H9 (cell line): Measurements from ENCODE around the gene SPATA2. TPM values are rescaled to one million over a fixed set of nuclear protein-coding genes. Genes with fewer than 3 reads are reported as not detected.

Experiments
- DNase-seq: peaks from one replicate; pipeline ENCODE4 v3.0.0-alpha.2; 2017
- H2AFZ ChIP-seq: one replicate; pipeline ENCODE4 v1.6.1; 2013; ENCODE audit warnings: mild to moderate bottlenecking, low read length, control low read depth, moderate library complexity
- H2AK5ac ChIP-seq: 2 replicates; pipeline ENCODE4 v1.6.1; 2013; ENCODE audit warnings: low read length, control low read depth, mixed read lengths; ENCODE audit not compliant: insufficient read length
- H2BK120ac ChIP-seq: one replicate; pipeline ENCODE4 v1.6.1; 2013; ENCODE audit warnings: low read depth, mild to moderate bottlenecking, low read length, control low read depth, inconsistent platforms; ENCODE audit not compliant: poor library complexity, severe bottlenecking
- H2BK12ac ChIP-seq: 2 replicates; pipeline ENCODE4 v1.6.1; 2013; ENCODE audit warnings: low read length, control low read depth, mixed read lengths, low read depth; ENCODE audit not compliant: insufficient read length
- H2BK15ac ChIP-seq: 2 replicates; pipeline ENCODE4 v1.6.1; 2013; ENCODE audit warnings: low read depth, low read length, control low read depth
- H2BK20ac ChIP-seq: one replicate; pipeline ENCODE4 v1.6.1; 2013; ENCODE audit warnings: low read depth, mild to moderate bottlenecking, low read length, control low read depth, inconsistent platforms; ENCODE audit not compliant: poor library complexity, severe bottlenecking
- H2BK5ac ChIP-seq: 2 replicates; pipeline ENCODE4 v1.6.1; 2013; ENCODE audit warnings: low read length, control low read depth, mixed read lengths; ENCODE audit not compliant: insufficient read length
- H3K14ac ChIP-seq: 2 replicates; pipeline ENCODE4 v1.6.1; 2013; ENCODE audit warnings: low read length, control low read depth; ENCODE audit not compliant: insufficient read depth
- H3K18ac ChIP-seq: 2 replicates; pipeline ENCODE4 v1.6.1; 2013; ENCODE audit warnings: low read depth, mild to moderate bottlenecking, mixed read lengths, low read length, control low read depth; ENCODE audit not compliant: insufficient read length
- H3K23ac ChIP-seq: 2 replicates; pipeline ENCODE4 v1.6.1; 2013; ENCODE audit warnings: low read length, control low read depth, mixed read lengths, low read depth; ENCODE audit not compliant: insufficient read length
- H3K23me2 ChIP-seq: 2 replicates; pipeline ENCODE4 v1.6.1; 2013; ENCODE audit warnings: low read depth, mild to moderate bottlenecking, mixed read lengths, low read length, control low read depth; ENCODE audit not compliant: insufficient read length, poor library complexity, severe bottlenecking
- H3K27ac ChIP-seq: 2 replicates; pipeline ENCODE4 v1.5.1; 2013; ENCODE audit warnings: low read length, control low read depth, mixed read lengths, low read depth; ENCODE audit not compliant: insufficient read length
- H3K27me3 ChIP-seq: 2 replicates; pipeline ENCODE4 v1.6.1; 2013; ENCODE audit warnings: low read length, control low read depth, inconsistent platforms; ENCODE audit not compliant: insufficient read depth
- H3K4ac ChIP-seq: 2 replicates; pipeline ENCODE4 v1.6.1; 2013; ENCODE audit warnings: low read depth, mild to moderate bottlenecking, control low read depth, inconsistent platforms, low read length, moderate library complexity
- H3K4me1 ChIP-seq: 2 replicates; pipeline ENCODE4 v1.6.1; 2013; ENCODE audit warnings: low read length, control low read depth, inconsistent platforms; ENCODE audit not compliant: insufficient read depth
- H3K4me2 ChIP-seq: 2 replicates; pipeline ENCODE4 v1.6.1; 2013; ENCODE audit warnings: low read length, control low read depth, mixed read lengths; ENCODE audit not compliant: insufficient read length, insufficient read depth
- H3K56ac ChIP-seq: 2 replicates; pipeline ENCODE4 v1.6.1; 2013; ENCODE audit warnings: low read depth, mild to moderate bottlenecking, mixed read lengths, low read length, control low read depth; ENCODE audit not compliant: insufficient read length
- H3K79me1 ChIP-seq: 2 replicates; pipeline ENCODE4 v1.6.1; 2013; ENCODE audit warnings: low read depth, mild to moderate bottlenecking, moderate library complexity, low read length, control low read depth, inconsistent platforms; ENCODE audit not compliant: insufficient read depth, poor library complexity, severe bottlenecking
- H3K79me2 ChIP-seq: 2 replicates; pipeline ENCODE4 v1.6.1; 2013; ENCODE audit warnings: low read length, control low read depth, inconsistent platforms; ENCODE audit not compliant: insufficient read depth
- H3K9ac ChIP-seq: 2 replicates; pipeline ENCODE4 v1.6.1; 2013; ENCODE audit warnings: low read length, control low read depth, mixed read lengths; ENCODE audit not compliant: insufficient read length; ENCODE audit errors: extremely low read depth
- H3K9me3 ChIP-seq: one replicate; pipeline ENCODE4 v1.6.1; 2013; ENCODE audit warnings: low read depth, low read length, inconsistent platforms; ENCODE audit not compliant: control insufficient read depth
- H3T11ph ChIP-seq: one replicate; pipeline ENCODE4 v1.6.1; 2013; ENCODE audit warnings: mild to moderate bottlenecking, low read length, control low read depth, inconsistent platforms
- H4K20me1 ChIP-seq: one replicate; pipeline ENCODE4 v1.6.1; 2013; ENCODE audit not compliant: control insufficient read depth, insufficient read length, insufficient read depth
- H4K5ac ChIP-seq: 2 replicates; pipeline ENCODE4 v1.6.1; 2013; ENCODE audit warnings: low read depth, mild to moderate bottlenecking, mixed read lengths, low read length, control low read depth; ENCODE audit not compliant: insufficient read length
- H4K8ac ChIP-seq: replicated peaks from 2 replicates; pipeline ENCODE4 v1.6.1; 2013; ENCODE audit warnings: low read length, control low read depth, mixed read lengths, low read depth; ENCODE audit not compliant: insufficient read length
- H4K91ac ChIP-seq: 2 replicates; pipeline ENCODE4 v1.6.1; 2013; ENCODE audit warnings: low read depth, mild to moderate bottlenecking, moderate library complexity, mixed read lengths, low read length, control low read depth; ENCODE audit not compliant: insufficient read length
- H3K27ac Mint-ChIP-seq, 3 experiments: 2 replicates in 2 of 3; 3 replicates in 1 of 3; pipeline ENCODE4 v1.8.0; 2020 to 2021; ENCODE audit warnings: mixed read lengths in 3 of 3, mild to moderate bottlenecking in 1 of 3, moderate library complexity in 1 of 3
- H3K27me3 Mint-ChIP-seq: 2 replicates; pipeline ENCODE4 v1.8.0; 2021; ENCODE audit warnings: low read depth, mild to moderate bottlenecking, moderate library complexity, mixed read lengths
- H3K36me3 Mint-ChIP-seq, 3 experiments: 2 replicates in 2 of 3; 3 replicates in 1 of 3; pipeline ENCODE4 v1.8.0; 2020 to 2021; ENCODE audit warnings: low read depth in 3 of 3, mixed read lengths in 3 of 3; ENCODE audit not compliant: insufficient read depth in 1 of 3
- H3K4me1 Mint-ChIP-seq, 2 experiments: 2 replicates each; pipeline ENCODE4 v1.8.0; 2020; ENCODE audit warnings: mixed read lengths in 2 of 2
- H3K4me3 Mint-ChIP-seq, 2 experiments: 2 replicates in 1 of 2; 3 replicates in 1 of 2; pipeline ENCODE4 v1.8.0; 2020 to 2021; ENCODE audit warnings: mild to moderate bottlenecking in 2 of 2, mixed read lengths in 2 of 2, moderate library complexity in 1 of 2
- H3K9me3 Mint-ChIP-seq, 2 experiments: 2 replicates in 1 of 2; 3 replicates in 1 of 2; pipeline ENCODE4 v1.8.0; 2020; ENCODE audit warnings: mild to moderate bottlenecking in 2 of 2, mixed read lengths in 2 of 2, moderate library complexity in 1 of 2
- CTCF ChIP-seq: fragments of 200-600 bp; sonication (generic); conservative IDR thresholded peaks from 3 replicates; pipeline ENCODE4 v1.8.0; 2021; ENCODE audit warnings: antibody characterized with exemption, mild to moderate bottlenecking
- WGBS: extraction: QIAGEN DNeasy Blood & Tissue Kit; methylation state at CpG from one replicate; pipeline ENCODE4 v1.1.7; 2013; ENCODE audit warnings: missing lambda C conversion rate, low lambda C conversion rate, mixed read lengths; ENCODE audit not compliant: insufficient read length; ENCODE audit errors: extremely low coverage; 5-methylcytosine and 5-hydroxymethylcytosine counted together
- total RNA-seq: library from RNA; stranded (reverse); gene quantifications from 2 replicates; pipeline ENCODE4 v1.2.1, GENCODE V29; 2021

Gene SPATA2
- total RNA-seq, 1 experiment from 2014 or later = 9.6 TPM

GRCh38 chr20:49892260-49892659, 23.1 kb downstream of the SPATA2 start:
- no CpG with 5 or more reads among the region's 9 CpGs for WGBS
- H3K9me3 ChIP-seq = no peaks in the 10 kb centered on the region

More at GRCh38 chr20:49892260-49892659, 23.1 kb downstream of the SPATA2 start:
- H3K27me3 ChIP-seq = no peaks in the 10 kb centered on the region
- H3K18ac ChIP-seq = no peak overlapping the region
- H2BK12ac ChIP-seq = no peak overlapping the region
- no peak for TF ChIP-seq CTCF
- no peak overlapping the region for H3K27ac Mint-ChIP-seq
- H3K23ac ChIP-seq = no peak overlapping the region
- H4K5ac ChIP-seq = no peak overlapping the region
- H3T11ph ChIP-seq = no peak overlapping the region
- H3K4me3 Mint-ChIP-seq = no peak overlapping the region
- H3K4ac ChIP-seq = no peak overlapping the region
- no peak overlapping the region for H2BK120ac ChIP-seq
- H2BK15ac ChIP-seq = no peak overlapping the region
- peaks cover 26 to 45% of the 10 kb centered on the region in 2 experiments for H3K4me1 Mint-ChIP-seq
- H2AFZ ChIP-seq = no peak overlapping the region
- H3K9ac ChIP-seq = no peak overlapping the region
- H2BK5ac ChIP-seq = no peak overlapping the region
- H3K23me2 ChIP-seq = no peaks in the 10 kb centered on the region
- no peaks in the 10 kb centered on the region for H4K20me1 ChIP-seq
- H4K91ac ChIP-seq = no peak overlapping the region
- H2AK5ac ChIP-seq = no peak overlapping the region
- peaks cover 1% of the 10 kb centered on the region for H3K27me3 Mint-ChIP-seq
- no peak overlapping the region; the same call in 1 of the 2 replicates for H3K14ac ChIP-seq
- H3K79me1 ChIP-seq = no peaks in the 10 kb centered on the region
- no peaks in the 10 kb centered on the region for H3K9me3 Mint-ChIP-seq
- H3K27ac ChIP-seq = no peak overlapping the region
- no peak overlapping the region for H4K8ac ChIP-seq
- no peak for DNase-seq
- H3K4me1 ChIP-seq = no peaks in the 10 kb centered on the region
- H3K79me2 ChIP-seq = no peaks in the 10 kb centered on the region
- no peak overlapping the region for H2BK20ac ChIP-seq
- H3K56ac ChIP-seq = no peak overlapping the region
- no peak overlapping the region for H3K4me2 ChIP-seq
- peaks cover 3 to 9% (median 3%) of the 10 kb centered on the region in 3 experiments; a peak in 4 of 7 replicates for H3K36me3 Mint-ChIP-seq
